ENCODE data around the gene ETV1. TPM values are rescaled to one million over a fixed set of nuclear protein-coding genes. Genes with fewer than 3 reads are reported as not detected.

The ETV1 gene
- polyA plus RNA-seq, 1 donor from 2014 or later: 1.5 TPM

DNA sequence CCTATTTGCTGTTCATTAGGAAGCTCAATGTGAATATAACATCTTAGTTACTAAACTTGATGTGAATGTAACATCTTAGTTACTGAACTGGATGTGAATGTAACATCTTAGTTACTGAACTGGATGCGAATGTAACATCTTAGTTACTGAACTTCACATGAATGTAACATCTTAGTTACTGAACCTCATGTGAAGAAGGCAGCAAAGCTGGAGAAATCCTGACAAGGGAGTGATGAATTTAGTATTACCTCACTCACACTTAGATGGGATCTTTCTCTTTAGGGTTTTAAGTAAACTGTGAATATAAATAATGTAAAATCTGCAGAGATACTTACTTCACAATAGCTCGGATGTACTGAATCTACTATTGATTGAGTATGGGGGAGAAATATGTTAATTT is 73.6 kb downstream of the ETV1 start:
- H3K27me3 ChIP-seq (ENCODE audit: insufficient read depth, low read depth, low read length): no peaks in the 10 kb centered on the region
- H2AFZ ChIP-seq (ENCODE audit: low read depth, low read length): no peak overlapping the region
- no peaks in the 10 kb centered on the region for H3K9me2 ChIP-seq (ENCODE audit: insufficient read depth, low read length)
- H3K4me2 ChIP-seq (ENCODE audit: low read length): no peak overlapping the region
- no peaks in the 10 kb centered on the region for H3K9me3 ChIP-seq (ENCODE audit: low read length)
- H3K79me2 ChIP-seq (replicated peaks; ENCODE audit: insufficient read depth, low read length): no peaks in the 10 kb centered on the region
- no peaks in the 10 kb centered on the region for H3K36me3 ChIP-seq (ENCODE audit: insufficient read depth, low read length)
- H3F3A ChIP-seq (ENCODE audit: insufficient read depth, low read length, poor library complexity, severe bottlenecking): no peaks in the 10 kb centered on the region
- no peak overlapping the region for H3K9ac ChIP-seq (ENCODE audit: low read length)
- no peak for TF ChIP-seq SMC3 (conservative IDR thresholded peaks at IDR 0.05; ENCODE audit: poor library complexity)
- TF ChIP-seq, protein P1, sequence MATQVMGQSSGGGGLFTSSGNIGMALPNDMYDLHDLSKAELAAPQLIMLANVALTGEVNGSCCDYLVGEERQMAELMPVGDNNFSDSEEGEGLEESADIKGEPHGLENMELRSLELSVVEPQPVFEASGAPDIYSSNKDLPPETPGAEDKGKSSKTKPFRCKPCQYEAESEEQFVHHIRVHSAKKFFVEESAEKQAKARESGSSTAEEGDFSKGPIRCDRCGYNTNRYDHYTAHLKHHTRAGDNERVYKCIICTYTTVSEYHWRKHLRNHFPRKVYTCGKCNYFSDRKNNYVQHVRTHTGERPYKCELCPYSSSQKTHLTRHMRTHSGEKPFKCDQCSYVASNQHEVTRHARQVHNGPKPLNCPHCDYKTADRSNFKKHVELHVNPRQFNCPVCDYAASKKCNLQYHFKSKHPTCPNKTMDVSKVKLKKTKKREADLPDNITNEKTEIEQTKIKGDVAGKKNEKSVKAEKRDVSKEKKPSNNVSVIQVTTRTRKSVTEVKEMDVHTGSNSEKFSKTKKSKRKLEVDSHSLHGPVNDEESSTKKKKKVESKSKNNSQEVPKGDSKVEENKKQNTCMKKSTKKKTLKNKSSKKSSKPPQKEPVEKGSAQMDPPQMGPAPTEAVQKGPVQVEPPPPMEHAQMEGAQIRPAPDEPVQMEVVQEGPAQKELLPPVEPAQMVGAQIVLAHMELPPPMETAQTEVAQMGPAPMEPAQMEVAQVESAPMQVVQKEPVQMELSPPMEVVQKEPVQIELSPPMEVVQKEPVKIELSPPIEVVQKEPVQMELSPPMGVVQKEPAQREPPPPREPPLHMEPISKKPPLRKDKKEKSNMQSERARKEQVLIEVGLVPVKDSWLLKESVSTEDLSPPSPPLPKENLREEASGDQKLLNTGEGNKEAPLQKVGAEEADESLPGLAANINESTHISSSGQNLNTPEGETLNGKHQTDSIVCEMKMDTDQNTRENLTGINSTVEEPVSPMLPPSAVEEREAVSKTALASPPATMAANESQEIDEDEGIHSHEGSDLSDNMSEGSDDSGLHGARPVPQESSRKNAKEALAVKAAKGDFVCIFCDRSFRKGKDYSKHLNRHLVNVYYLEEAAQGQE (IDR thresholded peaks at IDR 0.05; ENCODE audit: borderline replicate concordance): no peak
- no peak for TF ChIP-seq RAD21 (conservative IDR thresholded peaks at IDR 0.05)
- TF ChIP-seq, protein P2, sequence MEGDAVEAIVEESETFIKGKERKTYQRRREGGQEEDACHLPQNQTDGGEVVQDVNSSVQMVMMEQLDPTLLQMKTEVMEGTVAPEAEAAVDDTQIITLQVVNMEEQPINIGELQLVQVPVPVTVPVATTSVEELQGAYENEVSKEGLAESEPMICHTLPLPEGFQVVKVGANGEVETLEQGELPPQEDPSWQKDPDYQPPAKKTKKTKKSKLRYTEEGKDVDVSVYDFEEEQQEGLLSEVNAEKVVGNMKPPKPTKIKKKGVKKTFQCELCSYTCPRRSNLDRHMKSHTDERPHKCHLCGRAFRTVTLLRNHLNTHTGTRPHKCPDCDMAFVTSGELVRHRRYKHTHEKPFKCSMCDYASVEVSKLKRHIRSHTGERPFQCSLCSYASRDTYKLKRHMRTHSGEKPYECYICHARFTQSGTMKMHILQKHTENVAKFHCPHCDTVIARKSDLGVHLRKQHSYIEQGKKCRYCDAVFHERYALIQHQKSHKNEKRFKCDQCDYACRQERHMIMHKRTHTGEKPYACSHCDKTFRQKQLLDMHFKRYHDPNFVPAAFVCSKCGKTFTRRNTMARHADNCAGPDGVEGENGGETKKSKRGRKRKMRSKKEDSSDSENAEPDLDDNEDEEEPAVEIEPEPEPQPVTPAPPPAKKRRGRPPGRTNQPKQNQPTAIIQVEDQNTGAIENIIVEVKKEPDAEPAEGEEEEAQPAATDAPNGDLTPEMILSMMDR (IDR thresholded peaks at IDR 0.05; ENCODE audit: poor library complexity, severe bottlenecking): no peak
- no peak for TF ChIP-seq EP300 (conservative IDR thresholded peaks at IDR 0.05; ENCODE audit: poor library complexity, severe bottlenecking)
- TF ChIP-seq POLR2AphosphoS5 (IDR thresholded peaks at IDR 0.05): no peak
- no peak for TF ChIP-seq TAF1 (IDR thresholded peaks at IDR 0.05; ENCODE audit: low read depth)
- TF ChIP-seq MXI1 (conservative IDR thresholded peaks at IDR 0.05; ENCODE audit: poor library complexity, severe bottlenecking): no peak
- H3K4me3 ChIP-seq (ENCODE audit: low read length): no peak overlapping the region
- no peaks in the 10 kb centered on the region for H4K20me1 ChIP-seq (ENCODE audit: insufficient read depth)
- no peak overlapping the region for H3K27ac ChIP-seq (ENCODE audit: low read length)

DNA sequence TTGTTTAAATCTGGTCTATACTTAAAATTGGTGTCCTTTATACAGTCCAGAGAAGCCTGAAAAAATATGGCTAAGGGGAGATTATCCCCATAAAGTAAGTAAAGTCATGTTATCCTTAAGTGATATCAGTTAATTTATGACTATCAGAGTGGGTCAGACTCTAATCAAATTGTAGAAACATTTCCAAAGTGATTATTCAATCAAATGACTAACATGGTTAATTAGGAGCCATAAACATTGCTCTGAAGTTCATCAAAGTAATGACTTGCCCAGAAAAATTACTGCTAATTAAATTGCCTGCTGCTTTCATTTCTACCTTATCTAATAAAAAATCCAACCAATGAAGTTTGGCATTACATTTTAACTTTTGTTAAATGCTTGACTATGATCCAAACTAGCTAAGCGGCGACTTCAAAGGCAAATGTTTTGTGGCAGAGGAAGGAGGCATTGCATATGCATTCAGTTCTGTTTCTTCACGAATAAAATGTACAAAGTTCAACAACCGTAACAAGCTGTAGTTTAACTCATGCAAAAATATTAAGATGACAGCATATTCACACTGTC is 76.7 kb downstream of the ETV1 start:
- no peaks in the 10 kb centered on the region for H3K9me3 ChIP-seq (ENCODE audit: low read length)
- H3K4me2 ChIP-seq (ENCODE audit: low read length): no peak overlapping the region
- H3K9me2 ChIP-seq (ENCODE audit: insufficient read depth, low read length): no peaks in the 10 kb centered on the region
- H3K79me2 ChIP-seq (replicated peaks; ENCODE audit: insufficient read depth, low read length): no peaks in the 10 kb centered on the region
- no peak overlapping the region for H3K9ac ChIP-seq (ENCODE audit: low read length)
- no peak overlapping the region for H3K4me3 ChIP-seq (ENCODE audit: low read length)
- no peaks in the 10 kb centered on the region for H4K20me1 ChIP-seq (ENCODE audit: insufficient read depth)
- no peak for TF ChIP-seq EP300 (conservative IDR thresholded peaks at IDR 0.05; ENCODE audit: poor library complexity, severe bottlenecking)
- TF ChIP-seq, protein P1 (IDR thresholded peaks at IDR 0.05; ENCODE audit: borderline replicate concordance): no peak
- TF ChIP-seq, protein P2 (IDR thresholded peaks at IDR 0.05; ENCODE audit: poor library complexity, severe bottlenecking): no peak
- TF ChIP-seq MXI1 (conservative IDR thresholded peaks at IDR 0.05; ENCODE audit: poor library complexity, severe bottlenecking): no peak
- no peak for TF ChIP-seq RAD21 (conservative IDR thresholded peaks at IDR 0.05)
- no peak for TF ChIP-seq SMC3 (conservative IDR thresholded peaks at IDR 0.05; ENCODE audit: poor library complexity)
- no peak for TF ChIP-seq EZH2 (IDR thresholded peaks at IDR 0.05; ENCODE audit: borderline replicate concordance, insufficient read depth, low read length, poor library complexity, severe bottlenecking)
- TF ChIP-seq POLR2AphosphoS5 (IDR thresholded peaks at IDR 0.05): no peak
- no peak for TF ChIP-seq TAF1 (IDR thresholded peaks at IDR 0.05; ENCODE audit: low read depth)
- no peaks in the 10 kb centered on the region for H3K27me3 ChIP-seq (ENCODE audit: insufficient read depth, low read depth, low read length)
- no peak overlapping the region for H2AFZ ChIP-seq (ENCODE audit: low read depth, low read length)
- H3K27ac ChIP-seq (ENCODE audit: low read length): no peak overlapping the region
- H3F3A ChIP-seq (ENCODE audit: insufficient read depth, low read length, poor library complexity, severe bottlenecking): no peaks in the 10 kb centered on the region
- no peaks in the 10 kb centered on the region for H3K36me3 ChIP-seq (ENCODE audit: insufficient read depth, low read length)

All from neural cell (in vitro differentiated cells).